GM23248 (cell line): ENCODE measurements around the gene USP34.

ENCODE experiments used
- EZH2 ChIP-seq: fragments of 200-600 bp; sonication (generic); IDR thresholded peaks from 2 replicates; pipeline ENCODE4 v1.6.1; 2018; ENCODE audit warnings: antibody characterized with exemption, mild to moderate bottlenecking; ENCODE audit not compliant: insufficient read depth, poor library complexity, severe bottlenecking
- EZH2phosphoT487 ChIP-seq: fragments of 200-600 bp; sonication (generic); IDR thresholded peaks from 2 replicates; pipeline ENCODE4 v1.6.1; 2018; ENCODE audit warnings: antibody characterized with exemption, moderate library complexity, mild to moderate bottlenecking, low read depth; ENCODE audit not compliant: insufficient read depth

GRCh38 chr2:61165946-61166345 is 304.9 kb downstream of the USP34 start:
- no peak for TF ChIP-seq EZH2
- no peak for TF ChIP-seq EZH2phosphoT487
